ENCODE data around the gene ADGRL4. TPM values are rescaled to one million over a fixed set of nuclear protein-coding genes. Genes with fewer than 3 reads are reported as not detected.
"Not testable (repeated sequence)": the region's sequence is repeated elsewhere in the genome, so short reads cannot be mapped to it uniquely, and the experiment has no call there.

Gene ADGRL4
- polyA plus RNA-seq (2013, experiment 1 of 2; ENCODE audit: insufficient read length) = 1.9 TPM
- 0.73 TPM for polyA plus RNA-seq (2013, experiment 2 of 2; ENCODE audit: insufficient read length)

- DNase-seq = peak; percentile 47
Measured at GRCh38 chr1:79006564-79006963, at the start of gene ADGRL4. ADGRL4 (minus strand) TSS chr1:79006730; CDS start chr1:79006654, 76 bp downstream.

DNA sequence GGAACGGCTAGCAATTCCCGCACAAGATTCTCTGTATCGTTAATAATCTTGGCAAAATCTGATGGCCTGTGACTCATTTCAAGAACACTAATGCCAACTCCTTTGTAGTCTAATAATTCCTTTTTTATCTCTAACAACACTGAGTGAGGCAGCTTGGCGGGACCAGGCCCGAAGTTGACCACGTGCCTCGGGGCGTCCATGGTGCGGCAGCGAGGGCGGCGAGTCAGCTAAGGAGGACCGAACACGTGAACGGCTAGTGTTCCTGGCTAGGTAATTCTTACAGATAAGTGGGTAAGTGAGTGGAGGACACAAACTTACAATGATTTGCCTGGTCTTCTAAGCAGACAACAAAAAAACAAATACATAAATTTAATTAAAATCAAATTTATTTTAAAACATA is 49.3 kb upstream of the ADGRL4 start:
- DNase-seq = no peak

GRCh38 chr1:79052829-79053449 is 46.4 kb upstream of the ADGRL4 start:
- DNase-seq = no peak

GRCh38 chr1:79044974-79045650 is 38.6 kb upstream of the ADGRL4 start:
- DNase-seq = no peak

DNA sequence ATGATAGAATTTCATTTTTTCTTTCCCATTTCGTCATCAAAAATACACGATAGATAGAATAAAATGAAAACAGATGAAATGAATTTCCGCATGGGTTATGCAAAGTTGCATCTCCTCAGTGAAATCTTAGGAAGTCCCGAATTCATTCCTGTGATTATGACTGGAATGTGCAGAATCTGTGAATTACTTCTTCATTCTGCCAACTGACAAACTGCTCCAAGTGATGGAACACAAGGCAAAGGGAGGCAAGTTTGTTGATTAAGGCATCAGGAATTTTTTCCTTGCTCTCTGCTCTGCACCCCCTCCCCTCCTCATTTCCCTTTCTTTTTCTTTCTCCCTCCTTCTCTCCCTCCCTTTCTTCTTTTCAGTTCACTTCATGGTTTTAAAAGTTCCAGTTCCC is 37.0 kb upstream of the ADGRL4 start:
- DNase-seq = peak; percentile 86

GRCh38 chr1:79042539-79042938 is 36.0 kb upstream of the ADGRL4 start:
- DNase-seq = peak; percentile 18

- DNase-seq = peak; percentile 73
Measured at GRCh38 chr1:79042117-79042516, 35.6 kb upstream of the ADGRL4 start.

- DNase-seq = peak; percentile 9
Measured at GRCh38 chr1:79041666-79042065, 35.1 kb upstream of the ADGRL4 start.

DNA sequence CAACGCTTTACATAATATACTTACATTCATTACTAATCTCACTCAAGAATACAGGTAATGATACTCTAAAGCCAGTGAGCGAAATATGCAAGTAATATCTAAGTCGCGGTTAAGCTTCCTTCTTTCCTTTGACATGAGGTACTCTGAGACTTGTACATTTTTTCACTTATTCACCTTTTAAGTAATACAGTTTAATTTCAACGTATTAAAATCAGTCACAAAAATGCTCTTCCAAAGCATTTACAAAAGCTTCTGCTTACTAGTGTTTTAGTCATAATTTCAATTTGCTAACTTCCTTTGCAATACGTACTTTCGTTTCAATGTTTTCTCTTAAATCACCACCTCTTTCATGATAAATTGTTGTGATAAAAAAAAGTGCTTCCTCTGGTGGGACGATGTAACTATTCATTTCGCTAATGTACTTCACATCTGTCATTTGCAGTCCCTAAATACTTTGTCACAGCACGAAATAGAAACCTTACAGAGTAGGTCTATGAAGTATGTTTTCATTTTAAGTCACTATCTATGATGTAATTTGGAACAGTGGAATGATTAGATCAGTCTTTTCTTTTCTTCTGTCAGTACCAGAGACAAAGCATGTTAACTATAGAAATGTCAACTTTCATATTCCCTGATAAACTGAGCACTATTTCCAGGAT is 34.0 kb upstream of the ADGRL4 start:
- DNase-seq = peak; percentile 17

DNA sequence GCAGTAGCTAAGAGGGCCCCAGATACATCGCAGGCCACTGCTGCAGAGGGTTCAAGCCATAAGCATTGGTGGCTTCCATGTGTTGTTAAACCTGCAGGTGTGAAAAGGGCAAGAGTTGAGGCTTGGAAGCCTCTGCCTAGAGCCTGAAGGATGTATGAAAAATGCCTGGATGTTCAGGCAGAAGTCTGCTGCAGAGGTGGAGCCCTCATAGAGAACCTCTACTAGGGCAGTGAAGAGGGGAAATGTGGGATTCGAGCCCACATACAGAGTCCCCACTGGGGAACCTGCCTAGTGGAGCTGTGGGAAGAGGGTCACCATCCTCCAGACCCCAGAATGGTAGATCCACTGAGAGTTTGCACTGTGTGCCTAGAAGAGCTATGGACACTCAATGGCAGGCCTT is 30.6 kb upstream of the ADGRL4 start:
- no peak for DNase-seq

- DNase-seq = no peak
Measured at GRCh38 chr1:79012500-79012899, 6.0 kb upstream of the ADGRL4 start.

GRCh38 chr1:79010589-79010988 is 4.1 kb upstream of the ADGRL4 start:
- DNase-seq = no peak

DNA sequence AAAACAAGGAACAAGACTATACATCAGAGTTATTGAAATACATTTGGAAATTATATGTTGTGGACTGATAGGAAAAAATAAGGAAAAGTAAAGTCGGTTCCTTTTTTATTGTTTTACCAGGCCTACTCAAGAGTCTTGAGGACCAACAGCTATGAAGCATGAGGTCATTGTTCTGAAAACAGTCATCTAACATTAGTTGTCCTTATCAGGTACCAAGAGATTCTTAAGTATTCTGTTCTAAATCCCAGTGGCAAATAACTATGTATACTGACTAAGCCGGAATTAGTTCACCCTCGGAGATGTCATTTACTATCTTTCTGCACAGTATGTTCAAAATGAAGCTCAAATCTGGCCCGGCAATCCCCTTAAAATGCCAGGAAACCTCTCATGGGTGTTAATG is 585 bp downstream of the ADGRL4 start:
- peak; percentile 22 for DNase-seq

GRCh38 chr1:79004916-79005315 is 1.6 kb downstream of the ADGRL4 start:
- no peak for DNase-seq

DNA sequence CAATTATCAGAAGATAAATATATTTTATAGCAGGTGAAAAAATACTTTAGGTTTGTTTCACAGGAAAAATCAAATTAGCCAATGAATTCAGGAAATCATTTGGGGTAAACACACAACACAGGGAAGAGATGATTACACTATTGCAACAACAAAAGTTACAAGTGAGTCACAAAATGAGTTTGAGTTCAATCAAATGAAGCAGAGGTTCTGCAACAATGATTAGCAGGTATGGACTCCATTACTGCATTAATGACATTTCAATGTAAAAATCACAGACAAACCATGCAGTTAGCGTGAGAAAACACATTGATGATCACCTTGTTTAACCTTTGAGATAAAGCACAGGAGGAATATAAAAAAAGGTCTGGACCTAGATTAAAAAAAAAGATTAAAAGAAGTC is 9.7 kb downstream of the ADGRL4 start:
- no peak for DNase-seq

DNA sequence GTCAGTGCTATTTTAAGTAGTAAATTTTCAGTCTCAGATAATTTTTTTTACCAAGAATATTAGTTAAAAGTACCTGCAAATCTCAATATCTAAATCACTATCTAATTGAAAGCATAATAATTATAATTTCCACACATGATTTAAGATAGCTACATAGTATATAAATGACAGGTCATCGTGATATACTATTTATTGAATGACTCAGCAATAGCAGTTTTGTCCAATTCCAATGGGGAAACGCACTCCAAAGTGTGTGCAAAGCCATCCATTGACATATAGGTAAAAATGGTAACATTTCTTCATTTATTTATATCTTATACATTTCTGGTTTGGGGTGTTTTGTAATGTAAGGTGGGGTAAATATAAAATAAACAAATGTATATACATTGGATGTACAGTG is 19.5 kb downstream of the ADGRL4 start:
- DNase-seq = no peak

GRCh38 chr1:78980511-78980910 is 26.0 kb downstream of the ADGRL4 start:
- no peak for DNase-seq

- no peak for DNase-seq
Measured at GRCh38 chr1:78972723-78973122, 33.8 kb downstream of the ADGRL4 start.

GRCh38 chr1:78967091-78967490 is 39.4 kb downstream of the ADGRL4 start:
- not testable (repeated sequence) for DNase-seq

DNA sequence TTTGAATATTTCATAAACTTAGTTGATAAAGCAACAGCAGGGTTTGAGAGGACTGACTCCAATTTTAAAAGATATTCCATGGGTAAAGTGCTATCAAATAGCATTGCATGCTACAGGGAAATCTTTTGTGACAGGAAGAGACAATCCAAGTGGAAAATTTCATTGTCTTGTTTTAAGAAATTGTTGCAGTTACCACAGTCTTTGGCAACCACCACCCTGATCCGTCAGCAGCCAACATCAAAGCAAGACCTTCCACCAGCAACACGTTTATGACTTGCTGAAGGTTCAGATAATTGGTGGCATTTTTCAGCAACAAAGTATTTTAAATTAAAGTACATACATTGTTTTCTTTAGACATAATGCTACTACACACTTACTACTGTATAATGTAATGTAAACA is 47.8 kb downstream of the ADGRL4 start:
- no peak for DNase-seq

GRCh38 chr1:78950826-78951225 is 55.7 kb downstream of the ADGRL4 start:
- DNase-seq = no peak

DNA sequence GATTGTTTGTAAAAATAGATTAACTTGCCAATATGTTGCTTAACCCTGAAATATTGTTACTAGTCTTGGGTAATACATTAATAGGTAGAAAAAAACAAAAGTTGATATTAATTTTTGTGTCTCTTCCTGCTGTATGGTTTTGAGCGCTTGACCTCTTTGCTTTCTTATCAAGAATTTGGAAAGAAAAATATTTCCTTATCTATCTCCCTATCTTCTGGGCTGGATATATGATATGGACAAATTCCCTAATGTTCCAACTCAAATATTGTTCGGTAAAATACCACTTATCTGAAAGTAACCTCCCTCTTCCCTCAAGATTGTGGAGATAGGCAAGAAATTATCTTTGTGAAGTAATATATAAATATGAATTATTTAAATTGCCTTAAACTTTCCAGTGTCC is 57.3 kb downstream of the ADGRL4 start:
- DNase-seq = no peak

GRCh38 chr1:78919150-78919549 is 87.4 kb downstream of the ADGRL4 start:
- DNase-seq = no peak

DNA sequence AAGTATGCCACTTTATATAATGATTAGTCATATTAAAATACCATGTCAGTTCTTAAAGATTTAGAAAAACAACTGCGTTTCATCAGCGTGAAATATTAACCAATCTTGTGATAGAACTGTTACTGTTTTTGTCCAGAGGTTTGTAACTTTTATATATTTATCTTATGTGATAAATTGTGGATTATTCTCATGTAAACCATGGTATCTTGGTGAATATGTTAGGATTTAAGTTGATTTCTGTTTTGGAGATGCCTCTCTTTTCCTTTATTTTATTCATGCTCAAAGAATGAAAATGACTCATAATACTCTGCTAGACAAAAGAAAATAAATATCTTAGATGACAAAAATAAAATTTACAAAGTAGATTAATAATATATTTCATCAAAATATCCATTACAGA is 88.4 kb downstream of the ADGRL4 start:
- peak; percentile 49 for DNase-seq
